ENCODE data around the gene ZNF497. TPM values are rescaled to one million over a fixed set of nuclear protein-coding genes. Genes with fewer than 3 reads are reported as not detected.

The ZNF497 gene
- total and polyA plus RNA-seq, 9 of the 15 experiments (the other 6 are each of a cell fraction or from before 2014, with no cell fraction given) = 0.06 to 0.98 (median 0.44) TPM; not detected in 1

GRCh38 chr19:58408152-58409009, 45.8 kb upstream of the ZNF497 start, which contains the start of gene ZNF584 (continued):
- 0 out of 2 replicates have a peak, but pooled peaks have one; percentile 10 for TF ChIP-seq TCF7 (IDR thresholded peaks at IDR 0.05; ENCODE audit: borderline replicate concordance)
- peak; percentile 58; the same call in 1 of the 2 replicates for TF ChIP-seq FOXP1 (CRISPR knock-in tag; IDR thresholded peaks at IDR 0.05)
- no peak for TF ChIP-seq ZNF75A (CRISPR knock-in tag; IDR thresholded peaks at IDR 0.05)
- TF ChIP-seq BCLAF1 (IDR thresholded peaks at IDR 0.05; ENCODE audit: borderline replicate concordance in 1 of 2, control insufficient read depth in 1 of 2, low read depth in 2 of 2, low read length in 1 of 2) = no peak
- TF ChIP-seq TAF15 (IDR thresholded peaks at IDR 0.05; ENCODE audit: low read depth, low read length) = no peak
- TF ChIP-seq PPARD (CRISPR knock-in tag; IDR thresholded peaks at IDR 0.05) = no peak
- peak; percentile 69 for TF ChIP-seq JUND (IDR thresholded peaks at IDR 0.05; ENCODE audit: borderline replicate concordance, low read depth, low read length)
- no peak for TF ChIP-seq JUND (tag; IDR thresholded peaks at IDR 0.05; ENCODE audit: borderline replicate concordance, low read depth, low read length)
- TF ChIP-seq HCFC1 (IDR thresholded peaks at IDR 0.05; ENCODE audit: low read depth, low read length) = peak; percentile 95
- peak; percentile 62 for TF ChIP-seq CTCFL (IDR thresholded peaks at IDR 0.05; ENCODE audit: borderline replicate concordance, insufficient read depth, low read depth, low read length, poor library complexity, severe bottlenecking)
- TF ChIP-seq ZNF239 (CRISPR knock-in tag; IDR thresholded peaks at IDR 0.05) = no peak
- peak; percentile 76 to 86 for TF ChIP-seq MNT (conservative IDR thresholded peaks at IDR 0.05)
- no peak for TF ChIP-seq PHF21A (IDR thresholded peaks at IDR 0.05; ENCODE audit: borderline replicate concordance, low read depth)
- TF ChIP-seq ZBTB17 (CRISPR knock-in tag; IDR thresholded peaks at IDR 0.05) = no peak
- TF ChIP-seq CEBPZ (IDR thresholded peaks at IDR 0.05; ENCODE audit: borderline replicate concordance, low read depth, low read length) = no peak

Measured in K562 (cell line).